B cell (primary cell): ENCODE data around the gene WBP1. TPM values are rescaled to one million over a fixed set of nuclear protein-coding genes. Genes with fewer than 3 reads are reported as not detected.

Source experiments
- ATAC-seq: fragments of 200-7000 bp; cut with Tn5 transposase; one replicate; pipeline ENCODE4 v1.10.0; 2021; ENCODE audit warnings: low read depth, mild to moderate bottlenecking, moderate number of reproducible peaks, moderate library complexity
- CTCF ChIA-PET: fragments of 350-600 bp; sonication (Branson Sonifier 250); formaldehyde crosslinking; loops from one replicate; lab custom pipeline; 2021; ENCODE audit warnings: antibody characterized with exemption, inconsistent platforms; lab: Charles Lee
- POLR2A ChIA-PET: fragments of 350-600 bp; sonication (Branson Sonifier 250); formaldehyde crosslinking; loops from one replicate; lab custom pipeline; 2021; ENCODE audit warnings: antibody characterized with exemption; lab: Charles Lee
- DNase-seq: peaks from one replicate; pipeline ENCODE4 v3.0.0; 2013
- H2AFZ ChIP-seq: 2 replicates; pipeline ENCODE4 v1.6.1; 2012; ENCODE audit warnings: mild to moderate bottlenecking, low read depth, low read length; ENCODE audit not compliant: insufficient read depth, poor library complexity, severe bottlenecking
- H3K27ac ChIP-seq, 2 donors: 1 replicate in 1 of 2; 2 replicates in 1 of 2; pipeline ENCODE4 v1.5.1; 2012 to 2013; ENCODE audit warnings: low read length in 2 of 2, mild to moderate bottlenecking in 2 of 2, moderate library complexity in 1 of 2
- H3K27me3 ChIP-seq, 4 experiments: fragments of 200-600 bp in 1 of 4; sonication (generic) in 1 of 4; replicated peaks in 1 of 4; 1 replicate in 2 of 4; 2 replicates in 2 of 4; pipeline versions ENCODE4 v1.6.1 to v1.7.0; 2013 to 2016; ENCODE audit warnings: low read length in 3 of 4, mild to moderate bottlenecking in 2 of 4, mixed read lengths in 1 of 4, moderate library complexity in 1 of 4; ENCODE audit not compliant: insufficient read depth in 4 of 4, control insufficient read depth in 3 of 4; ENCODE audit errors: control extremely low read depth in 1 of 4
- H3K36me3 ChIP-seq, 2 experiments: replicated peaks in 1 of 2; 1 replicate in 1 of 2; 2 replicates in 1 of 2; pipeline versions ENCODE4 v1.6.1 to v1.7.1; 2013; ENCODE audit warnings: low read length in 1 of 2; ENCODE audit not compliant: insufficient read depth in 2 of 2, control insufficient read depth in 1 of 2; ENCODE audit errors: control extremely low read depth in 1 of 2, extremely low read depth in 1 of 2
- H3K4me1 ChIP-seq, 2 donors: fragments of 200-600 bp in 1 of 2; sonication (generic) in 1 of 2; 1 replicate in 1 of 2; 2 replicates in 1 of 2; pipeline versions ENCODE4 v1.5.1 to v1.6.1; 2013 to 2017; ENCODE audit warnings: low read length in 2 of 2; ENCODE audit not compliant: control insufficient read depth in 2 of 2, insufficient read depth in 2 of 2
- H3K4me2 ChIP-seq: replicated peaks from 2 replicates; pipeline ENCODE3; 2012; ENCODE audit warnings: mild to moderate bottlenecking, low read depth, low read length; ENCODE audit not compliant: poor library complexity, severe bottlenecking
- H3K4me3 ChIP-seq, 5 experiments: fragments of 200-600 bp in 1 of 5; sonication (generic) in 1 of 5; 1 replicate in 3 of 5; 2 replicates in 2 of 5; pipeline versions ENCODE4 v1.5.1 to v1.7.0; 2011 to 2016; ENCODE audit warnings: low read length in 4 of 5, mild to moderate bottlenecking in 4 of 5, low read depth in 2 of 5, control low read depth in 1 of 5, moderate library complexity in 1 of 5; ENCODE audit not compliant: insufficient read depth in 1 of 5; ENCODE audit errors: control extremely low read depth in 1 of 5, extremely low read depth in 1 of 5
- H3K79me2 ChIP-seq: fragments of 200-600 bp; sonication (generic); one replicate; pipeline ENCODE4 v1.6.0; 2016; ENCODE audit warnings: low read length; ENCODE audit not compliant: control insufficient read depth, insufficient read depth
- H3K9ac ChIP-seq: fragments of 200-600 bp; sonication (generic); 2 replicates; pipeline ENCODE4 v1.6.1; 2017; ENCODE audit warnings: mild to moderate bottlenecking, low read length, moderate library complexity
- H3K9me3 ChIP-seq, 3 donors: one replicate each; pipeline versions ENCODE4 v1.6.1 to v1.7.1; 2013; ENCODE audit warnings: low read length in 2 of 3; ENCODE audit not compliant: control insufficient read depth in 2 of 3, insufficient read depth in 1 of 3; ENCODE audit errors: control extremely low read depth in 1 of 3
- H4K20me1 ChIP-seq: 2 replicates; pipeline ENCODE4 v1.6.0; 2012; ENCODE audit warnings: mild to moderate bottlenecking, low read length; ENCODE audit not compliant: insufficient read depth, control insufficient read depth, poor library complexity, severe bottlenecking
- H3K27ac Mint-ChIP-seq: one replicate; pipeline ENCODE4 v1.8.0; 2021; ENCODE audit warnings: mixed read lengths
- H3K27me3 Mint-ChIP-seq: one replicate; pipeline ENCODE4 v1.8.0; 2021; ENCODE audit warnings: mixed read lengths
- H3K4me1 Mint-ChIP-seq: one replicate; pipeline ENCODE4 v1.8.0; 2021; ENCODE audit warnings: mixed read lengths
- H3K4me3 Mint-ChIP-seq: one replicate; pipeline ENCODE4 v1.8.0; 2021; ENCODE audit warnings: mixed read lengths
- H3K9me3 Mint-ChIP-seq: one replicate; pipeline ENCODE4 v1.8.0; 2022; ENCODE audit warnings: mixed read lengths; ENCODE audit not compliant: insufficient read depth
- EZH2 ChIP-seq: IDR thresholded peaks from 2 replicates; pipeline ENCODE4 v1.6.1; 2012; ENCODE audit warnings: borderline replicate concordance, low read depth, mild to moderate bottlenecking, moderate library complexity, low read length; ENCODE audit not compliant: insufficient read depth, poor library complexity, severe bottlenecking
- WGBS: methylation state at CpG from one replicate; pipeline ENCODE4 v1.1.5; 2013; ENCODE audit warnings: missing lambda C conversion rate; ENCODE audit not compliant: insufficient coverage; 5-methylcytosine and 5-hydroxymethylcytosine counted together
- intact Hi-C: fragments of 100-400 bp; cut with micrococcal nuclease; formaldehyde crosslinking; loops from one replicate; pipeline ENCODE4 v1.10.0; 2022
- polyA plus RNA-seq: library from polyadenylated mRNA; depleted of rRNA; stranded (reverse); fragments of >200 nt; gene quantifications from 2 replicates; pipeline ENCODE4 v1.2.3, GENCODE V29; 2012
- total RNA-seq, 2 donors: library from RNA; stranded (reverse); fragments of 120-200 nt in 1 of 2; gene quantifications; 1 replicate in 1 of 2; 2 replicates in 1 of 2; pipeline versions ENCODE4 v1.2.3 to v1.2.4, GENCODE V29; 2013 to 2022
- TF ChIP-seq, protein P1 (sequence below): fragments of 200-600 bp; IDR thresholded peaks from one replicate; pipeline ENCODE4 v1.8.0; 2022; ENCODE audit warnings: antibody characterized with exemption, mild to moderate bottlenecking

The WBP1 gene
- total and polyA plus RNA-seq, 2 donors (not counting 1 experiment from before 2014, with no cell fraction given): 98.4 to 207 TPM

DNA sequence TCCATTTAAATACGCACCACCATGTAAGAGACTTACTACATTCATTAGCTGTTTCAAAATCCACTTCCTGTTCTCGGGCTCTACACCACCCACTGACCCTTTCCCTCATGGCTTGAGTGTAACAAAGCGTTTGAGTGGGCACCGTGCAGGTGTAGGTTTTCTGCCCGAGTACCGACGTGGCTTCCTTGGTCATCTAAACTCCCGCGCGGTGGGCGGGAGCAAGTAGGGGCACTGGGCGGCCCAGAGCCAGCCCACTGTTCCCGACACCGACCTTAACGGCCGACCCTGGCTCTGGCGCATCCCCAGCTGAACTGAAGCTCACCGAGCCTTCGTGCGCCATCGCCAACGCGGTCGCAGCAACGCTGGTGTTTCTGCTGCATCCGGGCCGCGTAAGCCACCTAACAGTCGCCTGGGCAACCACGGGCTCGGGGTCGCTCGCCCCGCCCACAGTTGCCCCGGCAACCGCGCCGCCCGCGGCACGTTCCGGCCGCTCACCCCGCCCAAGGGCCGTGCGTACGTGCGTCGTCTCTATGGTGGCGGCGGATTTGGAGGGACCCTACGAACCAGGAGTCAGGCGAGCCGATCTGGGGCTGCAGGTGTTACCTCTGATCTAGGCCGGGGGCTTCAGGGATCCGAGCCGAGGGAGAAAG lies 36.9 kb upstream of the WBP1 start, which contains the start of the genes C2orf81 and WDR54:
Gene C2orf81 (minus strand): TSS at position 399 of the 650 bp plus-strand sequence. CDS start 59 bp downstream, at position 340.
Gene WDR54 (plus strand): TSS at position 510 of the 650 bp plus-strand sequence. CDS start 424 bp downstream, outside the sequence.
- Histone ChIP-seq H3K4me3 (peak within 1 kb of the TSS; percentile 61 to 98 (median 90)), H3K79me2 (no peaks in the 10 kb centered on the region), H3K27me3 (no peaks in the 10 kb centered on the region), H3K4me1 (peaks cover 29 to 41% of the 10 kb centered on the region in 2 donors), H4K20me1 (no peaks in the 10 kb centered on the region), H3K4me2 (peak within 1 kb of the TSS; percentile 86), H3K9me3 (no peaks in the 10 kb centered on the region), H3K9ac (peak within 1 kb of the TSS; percentile 84), H3K27ac (peak within 1 kb of the TSS; percentile 94), H2AFZ (peak within 1 kb of the TSS; percentile 71), H3K36me3 (peaks cover 0 to 11% of the 10 kb centered on the region in 2 experiments)
- Mint-ChIP-seq H3K27ac (peak within 1 kb of the TSS; percentile 99), H3K4me3 (peak within 1 kb of the TSS; percentile 98), H3K9me3 (no peaks in the 10 kb centered on the region), H3K4me1 (peaks cover 43% of the 10 kb centered on the region), H3K27me3 (no peaks in the 10 kb centered on the region)
- ChIA-PET POLR2A (interaction anchor here (0.6 to 2.0 kb wide), 6 partner anchors 10 to 243 kb away, joined by 3 to 19 read pairs (median 4); partner anchors contain the start of genes MOB1A and WBP1), CTCF (interaction anchor here (0.7 to 2.1 kb wide), 10 partner anchors 16 to 599 kb away, joined by 3 to 10 read pairs (median 4); partner anchors contain the start of genes INO80B and WBP1)
- TF ChIP-seq, protein P1, sequence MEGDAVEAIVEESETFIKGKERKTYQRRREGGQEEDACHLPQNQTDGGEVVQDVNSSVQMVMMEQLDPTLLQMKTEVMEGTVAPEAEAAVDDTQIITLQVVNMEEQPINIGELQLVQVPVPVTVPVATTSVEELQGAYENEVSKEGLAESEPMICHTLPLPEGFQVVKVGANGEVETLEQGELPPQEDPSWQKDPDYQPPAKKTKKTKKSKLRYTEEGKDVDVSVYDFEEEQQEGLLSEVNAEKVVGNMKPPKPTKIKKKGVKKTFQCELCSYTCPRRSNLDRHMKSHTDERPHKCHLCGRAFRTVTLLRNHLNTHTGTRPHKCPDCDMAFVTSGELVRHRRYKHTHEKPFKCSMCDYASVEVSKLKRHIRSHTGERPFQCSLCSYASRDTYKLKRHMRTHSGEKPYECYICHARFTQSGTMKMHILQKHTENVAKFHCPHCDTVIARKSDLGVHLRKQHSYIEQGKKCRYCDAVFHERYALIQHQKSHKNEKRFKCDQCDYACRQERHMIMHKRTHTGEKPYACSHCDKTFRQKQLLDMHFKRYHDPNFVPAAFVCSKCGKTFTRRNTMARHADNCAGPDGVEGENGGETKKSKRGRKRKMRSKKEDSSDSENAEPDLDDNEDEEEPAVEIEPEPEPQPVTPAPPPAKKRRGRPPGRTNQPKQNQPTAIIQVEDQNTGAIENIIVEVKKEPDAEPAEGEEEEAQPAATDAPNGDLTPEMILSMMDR: no peak
- TF ChIP-seq EZH2: no peak
- under 1% methylated on average over 55 of the region's 57 CpGs for WGBS
- peak; percentile 97 for DNase-seq
- ATAC-seq: peak; percentile 90
- intact Hi-C loops: loop anchor here (1.0 to 2.0 kb wide), 7 partner anchors 19 to 223 kb away; partner anchors contain the start of genes AUP1, CCDC142, HTRA2 and MTHFD2
